SU-DHL-6 (cell line): ENCODE measurements around the gene WIPI1.

Source experiments
- H2AFZ ChIP-seq: fragments of 200-600 bp; sonication (generic); 2 replicates; pipeline ENCODE4 v1.6.1; 2014; ENCODE audit warnings: low read depth, mild to moderate bottlenecking, moderate library complexity, mixed read lengths, antibody characterized with exemption, low read length; ENCODE audit not compliant: severe bottlenecking
- H3F3A ChIP-seq: fragments of 200-600 bp; shearing (Covaris generic); 2 replicates; pipeline ENCODE4 v1.6.0; 2016; ENCODE audit warnings: antibody characterized with exemption, mild to moderate bottlenecking; ENCODE audit not compliant: insufficient read depth
- H3K27ac ChIP-seq: fragments of 200-600 bp; sonication (generic); 2 replicates; pipeline ENCODE4 v1.5.1; 2016; ENCODE audit warnings: low read depth, mild to moderate bottlenecking, low read length, moderate library complexity, mixed read lengths
- H3K27me3 ChIP-seq: fragments of 200-600 bp; sonication (generic), shearing (Covaris generic); 2 replicates; pipeline ENCODE4 v1.6.0; 2014; ENCODE audit warnings: mild to moderate bottlenecking, low read length
- H3K36me3 ChIP-seq: fragments of 200-600 bp; sonication (generic); 2 replicates; pipeline ENCODE4 v1.6.1; 2014; ENCODE audit warnings: mild to moderate bottlenecking, low read length, mixed read lengths
- H3K4me2 ChIP-seq: fragments of 300-600, 200-600 bp; shearing (Covaris generic), sonication (generic); 2 replicates; pipeline ENCODE4 v1.6.0; 2014; ENCODE audit warnings: low read length, low read depth, mild to moderate bottlenecking; ENCODE audit not compliant: poor library complexity, severe bottlenecking
- H3K4me3 ChIP-seq: fragments of 200-600 bp; sonication (generic); 2 replicates; pipeline ENCODE4 v1.5.1; 2014; ENCODE audit warnings: antibody characterized with exemption, low read length, mild to moderate bottlenecking, mixed read lengths; ENCODE audit not compliant: insufficient read depth, poor library complexity, severe bottlenecking
- H3K79me2 ChIP-seq: fragments of 200-600 bp; sonication (generic); 2 replicates; pipeline ENCODE4 v1.6.1; 2014; ENCODE audit warnings: mild to moderate bottlenecking, low read length, moderate library complexity; ENCODE audit not compliant: insufficient read depth
- H3K9ac ChIP-seq: fragments of 200-600 bp; sonication (generic); 2 replicates; pipeline ENCODE4 v1.7.0; 2014; ENCODE audit warnings: mild to moderate bottlenecking, low read length
- H3K9me2 ChIP-seq: fragments of 200-600 bp; sonication (generic); replicated peaks from 2 replicates; pipeline ENCODE4 v1.6.1; 2014; ENCODE audit warnings: low read length; ENCODE audit not compliant: insufficient read depth
- H3K9me3 ChIP-seq: fragments of 200-600 bp; sonication (generic); 2 replicates; pipeline ENCODE4 v1.6.1; 2014; ENCODE audit warnings: low read length, mixed read lengths; ENCODE audit not compliant: insufficient read depth
- H4K20me1 ChIP-seq: fragments of 200-600 bp; sonication (generic); 2 replicates; pipeline ENCODE4 v1.6.1; 2014; ENCODE audit warnings: low read depth, mild to moderate bottlenecking, antibody characterized with exemption, low read length, moderate library complexity, mixed read lengths
- CTCF ChIP-seq: fragments of 200-600 bp; sonication (generic); IDR thresholded peaks from one replicate; pipeline ENCODE4 v1.5.1; 2017; ENCODE audit warnings: antibody characterized with exemption, mild to moderate bottlenecking, low read length, moderate library complexity; ENCODE audit not compliant: insufficient read depth, poor library complexity, severe bottlenecking
- EZH2phosphoT487 ChIP-seq: fragments of 200-600 bp; sonication (generic), shearing (Covaris generic); conservative IDR thresholded peaks from 2 replicates; pipeline ENCODE4 v1.6.1; 2018; ENCODE audit warnings: mild to moderate bottlenecking, antibody characterized with exemption, low read length, moderate library complexity, mixed read lengths

WIPI1 gene

GRCh38 chr17:68443972-68444464 is 13.3 kb downstream of the WIPI1 start:
- no peaks in the 10 kb centered on the region for H3K27me3 ChIP-seq
- no peaks in the 10 kb centered on the region for H3K36me3 ChIP-seq
- H3K4me3 ChIP-seq: no peak overlapping the region
- no peak overlapping the region for H3K4me2 ChIP-seq
- 0 out of 2 replicates have a peak, but pooled peaks cover 5% of the 10 kb centered on the region for H3F3A ChIP-seq
- no peaks in the 10 kb centered on the region for H3K9me3 ChIP-seq
- H4K20me1 ChIP-seq: no peaks in the 10 kb centered on the region
- no peak overlapping the region for H3K9ac ChIP-seq
- TF ChIP-seq CTCF: no peak
- no peak for TF ChIP-seq EZH2phosphoT487
- no peaks in the 10 kb centered on the region for H3K79me2 ChIP-seq
- no peak overlapping the region for H2AFZ ChIP-seq
- no peaks in the 10 kb centered on the region for H3K9me2 ChIP-seq
- no peak overlapping the region for H3K27ac ChIP-seq

GRCh38 chr17:68441070-68441770 is 16.1 kb downstream of the WIPI1 start:
- H3F3A ChIP-seq: 0 out of 2 replicates have a peak, but pooled peaks cover 5% of the 10 kb centered on the region
- no peak overlapping the region for H3K4me2 ChIP-seq
- H4K20me1 ChIP-seq: no peaks in the 10 kb centered on the region
- no peaks in the 10 kb centered on the region for H3K9me3 ChIP-seq
- H3K9me2 ChIP-seq: no peaks in the 10 kb centered on the region
- no peaks in the 10 kb centered on the region for H3K36me3 ChIP-seq
- no peak for TF ChIP-seq EZH2phosphoT487
- no peak for TF ChIP-seq CTCF
- H3K9ac ChIP-seq: no peak overlapping the region
- no peak overlapping the region for H3K27ac ChIP-seq
- H2AFZ ChIP-seq: no peak overlapping the region
- no peaks in the 10 kb centered on the region for H3K27me3 ChIP-seq
- H3K4me3 ChIP-seq: no peak overlapping the region
- no peaks in the 10 kb centered on the region for H3K79me2 ChIP-seq

- Histone ChIP-seq H3K9me3 (no peaks in the 10 kb centered on the region), H3K4me3 (no peak overlapping the region), H3K27ac (no peak overlapping the region), H3K4me2 (no peak overlapping the region), H3K27me3 (no peaks in the 10 kb centered on the region), H2AFZ (no peak overlapping the region), H3K9me2 (no peaks in the 10 kb centered on the region), H3K36me3 (no peaks in the 10 kb centered on the region), H3K9ac (no peak overlapping the region), H4K20me1 (no peaks in the 10 kb centered on the region), H3K79me2 (no peaks in the 10 kb centered on the region), H3F3A (0 out of 2 replicates have a peak, but pooled peaks cover 5% of the 10 kb centered on the region)
- no peak for TF ChIP-seq EZH2phosphoT487
- TF ChIP-seq CTCF: no peak
Observed at GRCh38 chr17:68440526-68440925, 16.8 kb downstream of the WIPI1 start.
